Cerebellar nuclear complex (tissue), 1 donor: Measurements from ENCODE around the gene GP1BB.
"Not testable (repeated sequence)": the region's sequence is repeated elsewhere in the genome, so short reads cannot be mapped to it uniquely, and the experiment has no call there.

Experiments used
- DNase-seq, 2 experiments: peaks; one replicate each; lab custom pipeline; 2025; lab: John Stamatoyannopoulos, UW

GP1BB gene

DNA sequence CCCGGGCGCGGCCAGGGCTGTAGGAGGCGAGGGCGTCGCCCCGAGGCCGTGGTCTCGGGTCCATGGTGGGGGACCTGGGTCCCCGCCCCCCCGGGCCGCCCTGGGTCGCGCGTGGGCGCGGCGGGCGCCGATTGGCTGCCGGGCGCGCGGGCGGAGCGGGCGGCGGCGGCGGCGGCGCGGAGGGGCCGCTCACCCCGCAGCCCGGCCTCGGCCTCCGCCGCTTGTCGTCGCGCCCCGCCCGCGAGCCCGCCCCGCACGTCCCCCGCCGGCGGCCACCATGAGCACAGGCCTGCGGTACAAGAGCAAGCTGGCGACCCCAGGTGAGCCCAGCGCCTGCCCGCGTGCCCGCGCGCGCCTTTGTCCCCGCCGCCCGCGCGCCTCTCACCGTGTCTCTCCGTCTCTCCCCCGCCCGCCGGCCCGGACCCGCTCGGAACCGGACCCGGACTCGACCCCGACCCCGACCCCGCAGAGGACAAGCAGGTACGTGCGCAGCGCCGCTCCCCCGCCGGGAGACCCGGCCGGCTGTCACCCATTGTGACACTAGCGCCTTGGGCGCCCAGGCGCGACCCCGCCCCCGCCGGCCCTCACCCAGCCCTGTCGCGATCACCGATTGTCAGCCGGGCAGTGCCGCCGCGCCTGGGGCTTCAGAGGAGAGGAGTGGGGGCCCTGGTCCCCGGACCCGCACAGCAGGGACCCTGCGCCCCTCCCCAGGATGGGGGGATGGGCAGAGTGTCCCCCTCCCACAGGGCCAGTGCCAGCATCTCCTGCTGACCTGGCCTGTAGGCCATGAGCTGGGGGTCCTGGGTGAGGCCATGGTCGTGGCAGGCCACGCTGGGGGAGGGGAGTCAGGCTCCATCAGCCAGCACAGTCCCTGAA, 8.8 kb upstream of the GP1BB start, which contains the start of gene SEPTIN5:
TSS of gene SEPTIN5 (plus strand) at position 192 of the 876 bp plus-strand sequence. CDS start at position 278, 86 bp downstream.
- DNase-seq = no peak

DNA sequence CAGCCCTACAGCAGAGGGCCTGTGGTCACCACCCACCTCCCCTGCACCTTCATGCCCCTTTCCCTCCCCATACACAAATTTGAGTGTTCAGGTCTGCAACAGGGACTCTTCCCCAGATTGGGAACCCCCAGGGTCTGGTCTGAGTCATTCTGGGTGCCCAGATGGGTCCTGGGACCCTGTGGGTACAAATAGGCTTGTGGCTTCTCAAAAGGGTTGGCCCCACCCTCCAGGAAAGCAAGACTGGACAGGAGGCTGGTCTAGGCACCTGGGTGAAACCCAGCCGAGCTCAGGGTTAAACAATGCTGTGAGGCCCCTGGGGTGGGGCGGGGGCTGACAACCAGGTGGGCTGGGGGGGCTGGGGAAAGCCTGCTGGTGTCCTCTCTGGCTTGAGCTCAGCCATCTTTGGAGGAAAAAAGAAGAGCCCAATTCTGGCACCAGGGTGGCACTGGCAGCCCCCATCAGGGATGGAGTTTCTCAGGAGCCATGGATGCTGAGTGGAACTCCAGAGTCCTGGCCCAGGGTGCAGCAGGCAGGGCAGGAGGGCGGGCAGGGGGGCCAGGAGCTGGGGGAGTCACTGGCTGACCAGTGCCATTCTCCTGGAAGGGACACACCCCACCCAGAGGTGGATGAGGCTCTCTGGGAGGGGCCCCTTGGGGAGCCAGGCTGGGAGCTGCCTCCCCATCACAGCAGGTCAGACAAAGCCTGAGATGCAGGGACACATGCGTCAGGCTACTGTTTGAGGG, 8.0 kb upstream of the GP1BB start:
- no peak for DNase-seq

DNA sequence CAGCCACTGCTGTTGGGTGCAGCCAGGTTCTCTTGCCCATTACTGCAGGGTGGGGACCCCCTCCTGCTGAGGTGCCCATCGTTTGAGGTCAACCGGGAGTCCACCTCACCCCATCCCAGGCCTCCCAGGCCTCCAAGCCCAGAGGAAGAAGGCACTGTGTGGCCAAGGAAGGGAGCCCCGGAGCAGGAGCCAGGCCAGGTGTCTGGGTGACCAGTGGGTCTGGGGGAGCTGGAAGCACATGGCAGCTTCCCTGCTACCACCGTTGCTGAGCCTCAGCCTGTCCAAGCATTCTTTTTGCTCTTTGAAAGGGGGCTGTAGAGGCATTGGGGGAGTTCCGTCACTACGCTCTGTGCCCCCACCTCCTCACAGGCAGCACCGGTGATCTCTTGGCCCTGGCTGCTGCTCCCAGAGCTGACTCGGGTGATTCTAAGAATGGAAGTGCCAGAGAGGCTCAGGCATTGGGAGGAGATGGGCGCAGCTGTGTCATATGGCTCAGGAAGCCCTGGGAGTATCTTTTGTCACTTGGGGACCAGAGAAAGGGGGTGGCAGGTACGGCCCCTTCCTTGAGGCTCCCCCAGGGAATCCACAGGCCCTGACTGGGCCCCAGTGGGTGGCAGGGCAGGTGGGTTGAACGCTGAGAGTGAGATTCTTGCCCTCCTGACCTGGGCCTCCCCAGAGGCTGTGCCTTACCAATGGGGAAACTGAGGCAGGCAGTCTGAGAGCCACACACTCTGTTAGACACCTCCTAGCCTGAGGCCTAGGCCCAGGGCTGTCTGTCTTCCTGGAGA, 7.1 kb upstream of the GP1BB start:
- no peak for DNase-seq

DNA sequence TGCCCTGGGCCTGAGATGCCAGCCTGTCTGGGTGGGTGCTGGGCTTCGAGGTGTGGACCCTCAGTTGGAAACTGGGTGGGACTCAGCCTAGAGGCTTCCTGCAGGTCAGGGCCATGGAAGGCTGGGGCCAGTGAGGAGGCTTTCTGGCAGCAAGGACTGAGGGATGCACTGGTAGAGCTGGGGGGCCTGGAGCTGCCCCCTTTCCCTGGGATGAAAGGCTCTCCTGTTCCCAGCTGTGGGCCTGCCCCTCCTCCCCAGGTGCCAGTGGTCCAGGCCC, 6.6 kb upstream of the GP1BB start:
- no peak for DNase-seq

DNA sequence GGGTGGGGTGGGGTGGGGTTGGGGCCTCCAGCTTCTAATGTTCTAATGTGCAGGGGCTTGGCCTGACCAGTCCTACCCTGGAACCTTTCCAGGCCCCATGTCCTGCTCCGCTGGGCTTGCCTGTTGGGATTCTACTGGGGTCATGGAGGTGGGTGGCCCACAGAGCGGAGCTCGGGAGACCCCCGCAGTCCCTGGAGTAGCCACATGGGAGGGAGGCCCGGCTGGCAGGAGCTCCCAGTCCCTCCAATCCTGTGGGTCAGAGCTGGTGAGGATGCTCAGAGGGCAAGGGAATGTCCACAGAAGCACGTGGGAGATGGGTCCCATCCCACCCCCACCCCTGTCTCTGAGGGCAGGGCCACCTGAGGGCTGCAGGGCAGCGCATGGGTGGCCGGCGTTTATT, 6.2 kb upstream of the GP1BB start:
- no peak for DNase-seq

DNA sequence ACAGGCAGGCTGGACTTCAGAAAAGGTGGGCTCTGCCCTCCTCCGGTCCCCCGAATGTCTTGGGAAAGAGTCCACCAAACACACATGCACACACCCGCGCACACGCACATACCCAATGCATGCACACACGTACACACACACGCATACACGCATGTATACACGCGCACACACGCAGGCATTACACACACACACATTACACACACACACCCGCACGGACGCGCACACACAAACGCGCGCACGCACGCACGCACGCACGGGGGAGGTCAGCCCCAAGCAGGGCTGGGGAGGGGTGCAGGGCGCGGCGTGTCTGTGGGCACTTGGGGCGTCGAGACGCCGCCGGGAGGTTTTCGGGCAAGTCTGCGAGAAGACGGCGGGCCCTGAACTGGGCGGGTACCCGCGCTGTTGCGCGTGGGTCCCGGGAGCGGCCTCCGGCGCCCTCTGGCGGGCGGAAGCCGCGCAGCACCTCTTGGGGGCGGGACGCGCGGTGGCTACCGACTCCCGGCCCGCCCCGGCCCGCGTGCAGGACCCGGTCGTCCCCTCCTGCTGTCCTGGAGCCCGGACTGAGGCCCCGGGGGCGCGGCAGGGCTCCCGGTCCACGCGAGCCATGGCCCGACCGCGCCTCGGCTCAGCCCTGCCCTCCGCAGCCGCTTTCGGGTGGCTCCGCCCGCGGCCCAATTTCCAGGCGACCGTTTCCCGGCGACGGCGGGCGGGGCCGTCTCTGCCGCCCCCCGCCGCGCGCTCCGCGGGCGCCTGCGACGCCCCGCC, 5.5 kb upstream of the GP1BB start:
- DNase-seq = no peak

DNA sequence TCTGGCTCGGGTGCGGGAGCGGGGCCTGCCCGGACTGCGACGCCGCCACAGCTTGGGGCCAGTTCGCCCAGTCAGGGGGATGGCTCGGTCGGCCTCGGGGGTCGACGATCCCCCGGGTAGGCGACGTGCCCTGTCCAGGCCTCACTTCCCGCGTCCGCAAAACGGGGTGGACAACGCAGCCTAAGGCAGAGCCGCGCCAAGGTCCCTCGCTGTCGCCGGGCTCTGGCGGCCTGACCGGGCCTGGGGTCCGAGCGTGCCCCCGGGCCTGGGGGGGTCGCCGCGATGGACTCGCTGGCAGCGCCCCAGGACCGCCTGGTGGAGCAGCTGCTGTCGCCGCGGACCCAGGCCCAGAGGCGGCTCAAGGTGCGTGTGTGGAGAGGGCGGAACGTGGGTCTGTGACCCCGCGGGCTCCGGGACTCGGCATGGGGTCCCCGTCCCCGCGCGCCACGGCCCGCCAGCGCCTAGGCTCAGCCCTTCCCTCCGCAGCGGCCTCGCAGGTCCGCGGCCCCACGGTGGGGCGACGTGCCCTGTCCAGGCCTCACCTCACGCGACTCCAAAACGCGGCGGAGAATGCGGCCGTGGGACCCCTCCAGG, 4.8 kb upstream of the GP1BB start:
- DNase-seq = no peak

DNA sequence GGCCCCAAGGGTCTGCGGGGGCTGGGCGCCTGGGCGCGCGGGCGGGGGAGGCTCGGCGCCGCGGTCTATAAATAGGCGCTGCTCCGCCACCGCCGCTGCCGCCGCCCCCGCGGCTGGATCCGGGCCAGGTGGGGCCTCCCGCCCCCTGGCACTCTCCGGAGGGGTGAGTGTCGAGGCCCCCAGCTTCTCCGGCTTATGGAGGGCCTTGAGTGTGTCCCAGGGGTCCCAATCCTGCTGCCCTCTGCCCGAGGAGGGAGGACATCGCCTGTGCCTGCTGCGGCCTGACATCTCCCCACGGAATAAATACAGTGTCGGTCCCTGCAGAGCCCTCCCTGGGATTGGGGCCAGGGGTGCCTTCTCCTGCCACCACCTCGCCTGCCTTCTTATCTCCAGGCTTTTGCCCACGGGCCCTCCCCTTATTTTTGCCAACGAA, 4.3 kb upstream of the GP1BB start:
- DNase-seq = no peak

DNA sequence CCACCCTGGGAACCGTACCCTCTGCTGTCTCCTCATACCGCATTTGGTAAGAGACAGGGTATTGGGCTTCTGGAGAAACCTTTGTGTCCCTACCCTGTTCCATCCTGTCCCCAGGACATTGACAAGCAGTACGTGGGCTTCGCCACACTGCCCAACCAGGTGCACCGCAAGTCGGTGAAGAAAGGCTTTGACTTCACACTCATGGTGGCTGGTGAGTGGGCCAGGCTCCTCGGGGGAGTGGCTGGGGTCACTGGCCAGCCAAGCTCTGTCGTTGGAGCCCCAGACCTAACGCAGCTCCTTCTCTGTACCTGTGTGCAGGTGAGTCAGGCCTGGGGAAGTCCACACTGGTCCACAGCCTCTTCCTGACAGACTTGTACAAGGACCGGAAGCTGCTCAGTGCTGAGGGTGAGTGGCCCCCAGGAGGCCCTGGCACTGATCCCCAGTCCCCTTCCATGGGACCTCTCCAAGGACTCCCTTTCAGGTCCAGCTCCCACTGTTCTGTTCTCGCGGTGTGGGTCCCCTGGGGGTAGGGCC, 3.8 kb upstream of the GP1BB start:
- no peak for DNase-seq

DNA sequence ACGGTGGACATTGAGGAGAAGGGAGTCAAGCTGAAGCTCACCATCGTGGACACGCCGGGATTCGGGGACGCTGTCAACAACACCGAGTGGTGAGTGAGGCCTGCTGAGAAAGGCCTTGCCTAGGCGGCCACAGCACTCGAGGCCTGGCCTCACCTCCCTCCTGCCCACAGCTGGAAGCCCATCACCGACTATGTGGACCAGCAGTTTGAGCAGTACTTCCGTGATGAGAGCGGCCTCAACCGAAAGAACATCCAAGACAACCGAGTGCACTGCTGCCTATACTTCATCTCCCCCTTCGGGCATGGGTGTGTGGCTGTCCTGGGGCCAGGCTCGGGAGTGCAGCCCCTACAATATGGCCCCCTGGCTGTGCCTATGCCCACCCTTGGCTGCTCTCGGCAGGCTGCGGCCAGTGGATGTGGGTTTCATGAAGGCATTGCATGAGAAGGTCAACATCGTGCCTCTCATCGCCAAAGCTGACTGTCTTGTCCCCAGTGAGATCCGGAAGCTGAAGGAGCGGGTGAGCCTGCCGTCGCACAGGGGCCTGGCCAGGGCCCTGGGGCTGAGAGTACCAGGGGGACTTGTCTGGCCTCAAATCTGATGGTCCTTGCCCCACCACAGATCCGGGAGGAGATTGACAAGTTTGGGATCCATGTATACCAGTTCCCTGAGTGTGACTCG, 3.0 kb upstream of the GP1BB start:
- DNase-seq = no peak

DNA sequence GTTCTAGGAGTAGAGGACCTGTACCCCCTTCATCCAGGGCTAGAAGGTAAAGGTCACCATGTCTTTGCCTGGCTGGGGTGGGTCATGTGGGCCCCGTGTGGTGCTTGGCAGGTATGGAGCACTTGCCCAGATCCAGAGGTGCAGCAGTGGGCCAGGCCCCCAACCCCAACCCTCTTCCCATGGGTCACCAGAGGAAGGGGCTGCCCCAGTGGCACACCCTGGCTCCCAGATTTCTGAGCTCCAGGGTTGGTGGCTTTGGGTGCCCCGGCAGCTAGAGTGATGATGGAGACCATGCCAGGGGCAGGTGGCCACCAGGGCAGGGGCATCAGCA, 2.4 kb upstream of the GP1BB start:
- no peak for DNase-seq

DNA sequence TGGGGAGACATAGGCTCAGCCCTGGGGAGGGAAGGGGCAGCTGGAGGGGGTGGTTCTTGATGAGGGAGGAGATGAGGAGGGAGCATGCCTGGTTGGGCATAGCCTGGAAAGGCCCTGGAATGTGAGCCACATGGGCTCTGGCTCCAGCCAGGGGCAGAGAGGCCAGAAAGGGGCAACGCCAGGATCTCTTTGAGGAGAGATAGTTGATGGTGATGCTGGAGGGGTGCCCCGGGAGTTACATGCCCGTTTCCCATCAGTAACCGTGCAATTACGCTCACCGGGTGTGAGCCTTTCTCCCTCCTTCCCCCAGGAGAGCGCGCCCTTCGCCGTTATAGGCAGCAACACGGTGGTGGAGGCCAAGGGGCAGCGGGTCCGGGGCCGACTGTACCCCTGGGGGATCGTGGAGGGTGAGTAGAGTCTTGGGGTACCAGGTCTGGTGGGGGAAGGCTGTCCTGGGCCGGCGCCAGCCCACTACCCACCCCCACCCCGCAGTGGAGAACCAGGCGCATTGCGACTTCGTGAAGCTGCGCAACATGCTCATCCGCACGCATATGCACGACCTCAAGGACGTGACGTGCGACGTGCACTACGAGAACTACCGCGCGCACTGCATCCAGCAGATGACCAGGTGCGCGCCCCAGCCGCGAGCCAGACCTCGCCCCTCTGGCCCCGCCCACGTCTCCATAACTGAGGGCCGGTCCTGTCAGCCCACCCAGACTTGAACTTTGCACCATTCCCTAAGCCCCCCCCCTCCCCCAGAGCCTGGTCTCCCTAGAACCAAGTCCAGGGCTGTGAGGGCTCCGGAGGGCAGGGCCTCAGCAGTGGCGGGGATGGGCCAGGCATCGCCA, 1.8 kb upstream of the GP1BB start:
- DNase-seq = no peak

DNA sequence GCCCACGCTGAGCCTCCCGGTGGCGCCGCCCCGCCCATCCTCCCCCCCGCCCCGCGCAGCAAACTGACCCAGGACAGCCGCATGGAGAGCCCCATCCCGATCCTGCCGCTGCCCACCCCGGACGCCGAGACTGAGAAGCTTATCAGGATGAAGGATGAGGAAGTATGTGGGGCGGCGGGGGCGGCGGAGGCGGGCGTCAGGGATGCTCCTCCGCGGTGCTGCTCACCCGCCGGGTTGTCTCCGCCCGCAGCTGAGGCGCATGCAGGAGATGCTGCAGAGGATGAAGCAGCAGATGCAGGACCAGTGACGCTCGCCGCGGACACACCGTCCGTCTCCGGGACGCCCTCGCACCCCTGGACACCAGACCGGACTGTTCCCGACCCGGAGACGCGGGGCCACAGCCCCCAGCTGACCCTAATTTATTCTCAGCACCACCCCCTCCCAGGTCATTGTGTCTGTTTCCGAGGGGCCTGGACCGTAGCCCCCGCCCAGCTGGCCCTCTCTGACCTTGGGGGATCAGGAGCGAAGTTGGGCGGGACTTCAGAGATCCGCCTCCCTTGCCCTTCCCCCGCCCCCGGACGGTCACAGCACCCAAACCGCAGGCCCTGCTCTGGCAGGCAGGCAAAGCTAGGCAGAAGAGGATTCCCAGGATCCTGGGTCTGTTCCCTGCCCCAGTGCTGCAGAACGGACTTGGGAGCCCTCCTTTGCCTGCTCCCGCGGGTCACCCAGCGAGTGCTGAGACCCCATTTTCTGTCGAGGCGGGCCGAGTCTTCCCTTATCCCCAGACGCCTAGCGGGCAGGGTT, 959 bp upstream of the GP1BB start:
- no peak for DNase-seq

DNA sequence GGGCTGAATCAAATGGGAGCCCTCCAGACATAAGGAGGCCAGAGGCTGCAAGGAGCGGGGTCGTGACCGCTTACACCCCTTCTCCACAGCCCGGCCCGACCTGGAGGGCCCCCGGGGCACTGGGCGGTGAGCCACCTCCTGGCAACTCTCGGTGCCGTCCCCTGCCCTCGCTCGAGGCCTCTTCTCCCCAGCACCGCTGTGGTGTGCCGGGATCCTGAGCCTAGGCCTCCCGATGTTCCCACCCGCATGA, 432 bp upstream of the GP1BB start:
- no peak for DNase-seq

DNA sequence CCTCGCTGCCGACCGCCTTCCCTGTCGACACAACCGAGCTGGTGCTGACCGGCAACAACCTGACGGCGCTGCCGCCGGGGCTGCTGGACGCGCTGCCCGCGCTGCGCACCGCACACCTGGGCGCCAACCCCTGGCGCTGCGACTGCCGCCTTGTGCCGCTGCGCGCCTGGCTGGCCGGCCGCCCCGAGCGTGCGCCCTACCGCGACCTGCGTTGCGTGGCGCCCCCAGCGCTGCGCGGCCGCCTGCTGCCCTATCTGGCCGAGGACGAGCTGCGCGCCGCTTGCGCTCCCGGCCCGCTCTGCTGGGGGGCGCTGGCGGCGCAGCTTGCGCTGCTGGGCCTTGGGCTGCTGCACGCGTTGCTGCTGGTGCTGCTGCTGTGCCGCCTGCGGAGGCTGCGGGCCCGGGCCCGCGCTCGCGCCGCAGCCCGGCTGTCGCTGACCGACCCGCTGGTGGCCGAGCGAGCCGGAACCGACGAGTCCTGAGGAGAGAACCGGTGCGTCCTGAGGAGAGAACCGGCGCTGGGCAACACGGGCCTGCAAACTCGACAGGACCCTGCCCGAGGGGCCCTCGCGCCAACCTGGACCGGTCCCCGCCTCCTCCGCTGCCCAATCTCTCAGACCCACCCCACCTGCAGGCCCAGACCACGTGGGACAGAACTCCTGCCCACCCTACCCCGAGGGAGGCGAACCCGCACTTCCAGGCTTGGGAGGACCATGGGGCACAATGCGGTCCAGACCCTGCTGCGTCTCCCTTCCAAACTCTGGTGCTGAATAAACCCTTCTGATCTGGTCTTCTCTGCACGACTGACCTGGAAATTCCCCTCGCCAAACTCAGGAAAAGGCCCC, 866 bp downstream of the GP1BB start:
- no peak for DNase-seq

DNA sequence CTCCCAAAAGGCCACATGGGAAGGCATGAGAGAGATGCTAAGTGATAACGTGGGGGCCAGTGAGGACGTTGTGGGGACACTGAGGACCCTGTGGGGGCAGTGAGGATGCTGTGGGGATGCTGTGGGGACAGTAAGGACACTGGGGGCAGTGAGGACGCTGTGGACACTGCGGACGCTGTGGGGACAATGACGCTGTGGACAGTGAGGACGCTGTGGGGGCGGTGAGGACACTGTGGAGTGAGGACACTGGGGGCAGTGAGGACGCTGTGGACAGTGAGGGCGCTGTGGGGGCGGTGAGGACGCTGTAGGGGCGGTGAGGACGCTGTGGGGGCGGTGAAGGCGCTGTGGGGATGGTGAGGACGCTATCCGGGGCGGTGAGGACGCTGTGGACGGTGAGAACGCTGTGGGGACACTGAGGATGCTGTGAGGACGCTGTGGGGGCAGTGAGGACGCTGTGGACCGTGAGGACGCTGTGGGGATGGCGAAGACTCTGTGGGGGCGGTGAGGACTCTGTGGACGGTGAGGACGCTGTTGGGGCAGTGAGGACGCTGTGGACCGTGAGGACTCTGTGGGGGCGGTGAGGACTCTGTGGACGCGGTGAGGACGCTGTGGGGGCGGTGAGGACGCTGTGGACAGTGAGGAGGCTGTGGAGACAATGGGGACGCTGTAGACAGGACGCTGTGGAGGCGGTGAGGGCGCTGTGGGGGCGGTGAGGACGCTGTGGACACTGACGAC, 1.8 kb downstream of the GP1BB start:
- no peak for DNase-seq

DNA sequence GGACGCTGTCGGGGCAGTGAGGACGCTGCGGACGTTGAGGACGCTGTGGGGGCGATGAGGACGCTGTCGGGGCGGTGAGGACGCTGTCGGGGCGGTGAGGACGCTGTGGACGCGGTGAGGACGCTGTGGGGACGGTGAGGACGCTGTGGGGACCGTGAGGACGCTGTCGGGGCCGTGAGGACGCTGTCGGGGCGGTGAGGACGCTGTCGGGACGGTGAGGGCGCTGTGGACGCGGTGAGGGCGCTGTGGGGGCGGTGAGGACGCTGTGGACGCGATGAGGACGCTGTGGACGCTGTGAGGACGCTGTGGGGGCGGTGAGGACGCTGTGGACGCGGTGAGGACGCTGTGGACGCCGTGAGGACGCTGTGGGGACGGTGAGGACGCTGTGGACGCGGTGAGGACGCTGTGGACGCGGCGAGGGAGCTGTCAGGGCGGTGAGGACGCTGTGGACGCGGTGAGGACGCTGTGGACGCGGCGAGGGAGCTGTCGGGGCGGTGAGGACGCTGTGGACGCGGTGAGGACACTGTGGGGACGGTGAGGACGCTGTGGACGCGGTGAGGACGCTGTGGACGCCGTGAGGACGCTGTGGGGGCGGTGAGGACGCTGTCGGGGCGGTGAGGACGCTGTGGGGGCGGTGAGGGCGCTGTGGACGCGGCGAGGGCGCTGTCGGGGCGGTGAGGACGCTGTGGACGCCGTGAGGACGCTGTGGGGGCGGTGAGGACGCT, 2.9 kb downstream of the GP1BB start:
- not testable (repeated sequence) for DNase-seq
